Esophagus (tissue), 2 donors: ENCODE measurements around the gene CYP27C1. TPM values are rescaled to one million over a fixed set of nuclear protein-coding genes. Genes with fewer than 3 reads are reported as not detected.

Experiments
- H3K27ac ChIP-seq, 2 donors: one replicate each; pipeline ENCODE4 v1.5.1; 2013; ENCODE audit warnings: low read depth in 2 of 2, mild to moderate bottlenecking in 2 of 2, inconsistent platforms in 1 of 2, low read length in 1 of 2, moderate library complexity in 1 of 2
- H3K27me3 ChIP-seq, 2 donors: one replicate each; pipeline ENCODE4 v1.6.1; 2013; ENCODE audit warnings: low read length in 2 of 2, control low read depth in 1 of 2, mild to moderate bottlenecking in 1 of 2; ENCODE audit not compliant: insufficient read depth in 2 of 2, control insufficient read depth in 1 of 2
- H3K36me3 ChIP-seq, 2 donors: one replicate each; pipeline ENCODE4 v1.6.1; 2013; ENCODE audit warnings: low read length in 1 of 2; ENCODE audit not compliant: control insufficient read depth in 2 of 2, insufficient read depth in 2 of 2
- H3K4me1 ChIP-seq, 2 donors: one replicate each; pipeline ENCODE4 v1.6.1; 2013; ENCODE audit warnings: low read length in 1 of 2; ENCODE audit not compliant: control insufficient read depth in 2 of 2, insufficient read depth in 2 of 2
- H3K4me3 ChIP-seq, 2 donors: one replicate each; pipeline ENCODE4 v1.5.1; 2013; ENCODE audit warnings: low read length in 2 of 2, mild to moderate bottlenecking in 2 of 2, low read depth in 1 of 2, moderate library complexity in 1 of 2
- H3K9me3 ChIP-seq, 2 donors: one replicate each; pipeline ENCODE4 v1.6.1; 2013; ENCODE audit warnings: mild to moderate bottlenecking in 2 of 2, low read depth in 1 of 2, low read length in 1 of 2, moderate library complexity in 1 of 2; ENCODE audit not compliant: control insufficient read depth in 2 of 2, insufficient read depth in 1 of 2
- WGBS, 2 donors: extraction: QIAGEN DNeasy Blood & Tissue Kit; methylation state at CpG; one replicate each; pipeline ENCODE4 v1.1.7; 2013; 5-methylcytosine and 5-hydroxymethylcytosine counted together
- polyA plus RNA-seq, 2 donors: library from polyadenylated mRNA; stranded (reverse); fragments of 200-250 nt; gene quantifications; one replicate each; pipeline ENCODE4 v1.2.3, GENCODE V29; 2013
- donor health status: healthy with polysubstance abuse.
- donor health status: Bipolar disorder and iron deficiency.

CYP27C1 gene
- polyA plus RNA-seq, 2 donors: 0.80 to 1.4 TPM

DNA sequence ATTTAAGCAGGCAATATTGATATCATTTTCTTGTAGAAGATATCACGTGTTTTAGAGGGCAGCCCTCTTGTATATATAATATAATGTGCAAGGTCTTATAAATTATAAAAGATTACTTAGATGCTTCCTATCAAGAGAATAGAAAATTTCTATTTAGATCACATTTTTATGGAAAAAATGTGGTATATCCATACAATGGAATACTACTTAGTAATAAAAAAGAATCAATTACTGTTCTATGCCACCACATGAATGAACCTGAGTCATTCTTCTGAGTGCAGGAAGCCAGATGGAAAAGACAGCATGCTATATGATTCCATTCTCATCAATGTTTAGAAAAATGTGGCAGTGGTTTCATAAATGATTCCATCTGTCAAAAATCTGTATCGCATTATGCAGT lies 23.6 kb downstream of the CYP27C1 start:
- no peak overlapping the region for H3K4me3 ChIP-seq
- H3K4me1 ChIP-seq: no peaks in the 10 kb centered on the region
- 96% methylated on average over 2 of the region's 2 CpGs for WGBS, 2 donors
- H3K36me3 ChIP-seq: no peaks in the 10 kb centered on the region
- H3K27me3 ChIP-seq: no peaks in the 10 kb centered on the region
- no peak overlapping the region for H3K27ac ChIP-seq
- H3K9me3 ChIP-seq: no peaks in the 10 kb centered on the region

DNA sequence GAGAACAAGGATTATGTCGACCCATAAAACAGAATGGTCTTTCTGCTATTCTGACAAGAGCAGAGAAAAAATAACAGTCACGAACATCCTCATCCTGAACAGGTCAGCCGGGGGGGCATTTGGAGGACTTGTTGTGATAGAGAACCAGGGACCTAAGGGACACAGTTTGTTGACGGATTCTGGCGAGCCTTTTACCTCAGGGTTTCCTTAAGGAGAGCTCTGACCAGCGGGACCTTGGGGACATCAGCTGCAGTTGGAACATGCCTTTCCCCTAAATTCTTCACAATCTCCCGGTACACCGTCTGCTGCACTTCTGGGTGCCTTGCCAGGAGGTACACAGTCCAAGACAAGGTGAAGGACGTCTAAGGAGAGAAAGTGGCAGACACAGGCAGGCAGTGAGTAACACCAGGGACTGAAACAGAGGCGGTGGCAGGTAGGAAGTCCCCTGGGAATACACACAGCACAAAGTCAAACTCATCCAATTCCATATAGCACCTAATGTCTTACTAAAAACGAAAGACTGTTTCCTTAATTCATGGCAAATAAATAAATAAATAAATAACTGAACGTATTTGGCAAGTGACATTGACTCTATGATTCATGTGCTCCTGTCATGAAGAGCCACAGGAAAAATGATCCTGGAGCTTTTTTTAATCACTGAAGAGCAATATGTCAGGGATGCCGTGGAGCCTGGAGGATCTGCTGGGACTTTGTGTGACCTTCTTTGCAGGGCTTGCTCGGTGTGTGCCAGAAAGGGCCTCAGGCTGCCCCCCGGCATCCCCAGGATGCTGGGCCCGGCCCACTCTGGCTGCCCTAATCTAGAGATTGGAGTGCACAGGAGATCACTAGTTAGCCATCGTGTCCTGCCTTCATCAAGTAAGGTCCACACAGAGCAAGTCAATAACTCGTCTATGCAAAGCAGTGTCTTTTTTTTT lies 24.7 kb downstream of the CYP27C1 start:
- no peaks in the 10 kb centered on the region for H3K36me3 ChIP-seq
- no peaks in the 10 kb centered on the region for H3K27me3 ChIP-seq
- no peak overlapping the region for H3K4me3 ChIP-seq
- 84 to 87% methylated on average over 18 of the region's 18 CpGs for WGBS, 2 donors
- H3K9me3 ChIP-seq: no peaks in the 10 kb centered on the region
- no peak overlapping the region for H3K27ac ChIP-seq
- no peaks in the 10 kb centered on the region for H3K4me1 ChIP-seq

DNA sequence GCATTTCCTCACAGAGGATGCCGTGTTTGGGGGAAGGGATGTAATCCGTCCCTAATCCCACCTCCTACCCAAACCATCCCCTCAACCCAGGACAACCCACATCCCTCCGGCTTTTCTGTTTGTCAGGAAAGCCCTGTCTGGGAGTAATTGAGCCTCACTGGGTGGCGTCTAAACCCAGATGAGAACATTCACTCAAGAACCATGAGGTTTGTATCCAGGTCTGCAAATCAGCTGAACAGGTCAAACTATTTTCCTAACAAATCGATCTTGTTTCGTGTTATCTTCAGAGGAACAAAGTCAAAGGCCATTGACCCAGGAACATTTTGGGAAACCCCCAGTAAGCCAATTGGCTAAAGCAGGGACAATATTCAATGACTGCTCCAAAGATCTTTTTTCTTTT lies 25.7 kb downstream of the CYP27C1 start:
- Histone ChIP-seq H3K27me3 (no peaks in the 10 kb centered on the region), H3K36me3 (no peaks in the 10 kb centered on the region), H3K9me3 (no peaks in the 10 kb centered on the region), H3K4me3 (no peak overlapping the region), H3K27ac (no peak overlapping the region), H3K4me1 (no peaks in the 10 kb centered on the region)
- WGBS, 2 donors: 73 to 77% methylated on average over 6 of the region's 6 CpGs

DNA sequence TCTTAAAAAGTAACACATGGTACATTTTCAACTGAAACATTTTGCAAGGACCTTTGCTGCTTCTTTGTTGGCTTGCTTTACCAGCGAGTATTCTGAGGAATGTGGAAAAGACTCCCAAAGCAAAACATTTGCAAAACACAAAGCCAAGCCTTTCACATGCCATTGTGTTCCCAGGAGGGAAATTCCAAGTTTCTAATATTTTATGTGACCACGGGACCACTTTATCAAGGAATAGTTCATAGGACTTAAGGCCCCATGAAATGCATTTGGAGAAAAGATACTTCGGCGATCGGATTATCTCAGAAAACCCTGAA lies 26.2 kb downstream of the CYP27C1 start:
- Histone ChIP-seq H3K27me3 (no peaks in the 10 kb centered on the region), H3K4me1 (no peaks in the 10 kb centered on the region), H3K27ac (no peak overlapping the region), H3K4me3 (no peak overlapping the region), H3K36me3 (no peaks in the 10 kb centered on the region), H3K9me3 (no peaks in the 10 kb centered on the region)
- 66 to 67% methylated on average over 5 of the region's 5 CpGs for WGBS, 2 donors

DNA sequence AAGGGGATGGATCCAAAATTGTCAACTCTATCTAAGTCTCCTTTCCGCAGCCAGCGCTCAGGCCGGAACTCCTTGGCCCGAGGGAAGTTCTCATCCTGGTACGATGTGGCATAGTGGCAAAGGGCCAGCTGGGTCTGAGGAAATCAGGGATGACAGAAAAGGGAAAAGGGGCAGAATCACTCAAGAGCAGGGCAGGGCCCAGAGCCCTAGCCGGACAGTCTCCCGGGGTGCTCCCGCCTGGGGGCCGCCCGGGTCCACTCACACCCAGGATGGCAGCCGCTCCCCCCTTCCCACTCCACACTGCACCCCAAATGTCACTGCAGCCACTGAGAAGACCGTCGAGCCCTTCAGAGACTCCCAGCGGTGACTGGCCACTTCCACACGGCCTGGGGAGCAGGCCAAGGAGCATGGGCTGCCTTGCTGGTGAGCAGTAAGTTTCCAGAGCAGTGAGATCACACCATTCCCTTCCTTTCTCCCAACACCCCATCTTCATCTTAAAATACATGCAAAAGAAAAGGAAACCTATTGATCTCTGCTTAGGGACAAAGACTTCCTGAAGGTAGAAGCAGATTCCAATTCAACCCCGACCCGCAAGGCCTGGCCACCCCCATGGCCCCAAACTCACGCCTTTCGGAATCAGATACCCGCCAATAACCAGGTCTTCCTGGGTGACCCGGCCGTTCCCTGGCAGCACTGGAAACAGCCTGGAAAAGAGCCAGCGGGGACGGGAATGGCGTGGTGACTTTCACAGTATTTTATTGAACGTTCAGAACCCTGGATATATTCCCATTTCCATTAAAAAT lies 26.7 kb downstream of the CYP27C1 start:
- no peaks in the 10 kb centered on the region for H3K36me3 ChIP-seq
- H3K9me3 ChIP-seq: no peaks in the 10 kb centered on the region
- no peaks in the 10 kb centered on the region for H3K4me1 ChIP-seq
- H3K27me3 ChIP-seq: no peaks in the 10 kb centered on the region
- H3K27ac ChIP-seq: no peak overlapping the region
- WGBS, 2 donors: 72 to 73% methylated on average over 26 of the region's 26 CpGs
- no peak overlapping the region for H3K4me3 ChIP-seq

DNA sequence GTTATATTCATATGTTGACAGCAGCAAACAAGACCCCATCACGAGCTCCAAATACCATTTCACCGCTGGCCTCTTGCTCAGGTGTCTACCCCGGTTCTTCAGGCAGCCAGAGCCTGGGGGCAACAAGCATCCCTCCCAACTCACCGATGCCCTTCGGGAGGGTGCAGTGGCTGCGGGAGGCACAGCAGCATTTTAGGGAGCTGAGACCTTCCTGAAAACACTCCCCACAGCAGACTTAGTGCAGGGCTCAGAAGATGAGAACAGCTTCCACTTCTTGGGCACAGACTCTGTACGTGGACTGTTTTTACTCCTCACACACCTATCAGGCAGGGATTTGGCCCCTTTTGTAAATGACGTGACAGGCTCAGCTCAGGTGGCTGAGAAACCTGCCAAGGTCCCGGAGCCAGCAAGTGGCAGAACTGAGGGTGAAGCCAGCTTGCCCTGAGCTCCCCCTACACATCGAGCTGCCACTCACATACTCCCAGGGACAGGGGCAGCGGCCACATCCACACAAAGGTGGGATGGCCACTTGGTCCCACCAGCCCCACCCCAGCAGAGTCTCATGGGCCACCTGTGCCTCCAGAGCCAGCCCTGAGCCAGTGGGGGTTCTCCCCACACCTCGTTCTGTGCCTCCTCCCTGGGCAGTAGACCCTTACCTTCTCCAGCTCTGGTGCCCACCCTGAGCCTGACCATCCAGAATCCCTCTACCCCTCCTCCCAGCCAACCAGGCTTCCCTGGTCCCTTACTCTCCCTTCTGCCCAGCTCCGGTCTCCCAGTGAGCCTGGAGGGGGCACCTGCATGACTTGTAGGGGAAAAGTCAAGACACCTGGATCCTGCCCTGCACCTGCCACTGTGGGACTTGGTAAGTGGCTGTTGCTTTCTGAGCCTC lies 28.5 kb downstream of the CYP27C1 start:
- Histone ChIP-seq H3K27me3 (no peaks in the 10 kb centered on the region), H3K27ac (no peak overlapping the region), H3K36me3 (no peaks in the 10 kb centered on the region), H3K4me3 (no peak overlapping the region), H3K9me3 (no peaks in the 10 kb centered on the region), H3K4me1 (no peaks in the 10 kb centered on the region)
- 82 to 88% methylated on average over 12 to 13 of the region's 13 CpGs for WGBS, 2 donors

DNA sequence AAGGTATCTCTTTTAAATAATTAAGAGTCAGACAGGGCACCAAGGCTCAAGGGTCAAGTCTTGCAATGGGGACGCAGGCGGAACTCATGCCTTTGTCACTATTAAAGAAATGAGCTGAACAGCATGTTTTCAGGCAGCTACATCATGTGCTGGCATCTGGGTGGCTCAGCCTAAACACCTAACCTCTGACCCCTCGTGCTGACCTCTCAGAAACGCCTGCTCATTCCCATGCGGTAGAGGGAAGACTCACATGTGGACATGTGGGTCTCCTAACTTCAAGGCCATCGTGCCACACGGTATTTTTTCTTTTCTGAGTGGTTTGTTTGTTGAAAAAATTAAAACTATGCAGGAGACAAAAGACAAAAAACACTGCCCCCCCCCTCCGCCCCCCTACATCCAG lies 31.3 kb downstream of the CYP27C1 start:
- WGBS, 2 donors: 86 to 91% methylated on average over 8 of the region's 8 CpGs
- no peak overlapping the region for H3K27ac ChIP-seq
- no peaks in the 10 kb centered on the region for H3K27me3 ChIP-seq
- no peaks in the 10 kb centered on the region for H3K9me3 ChIP-seq
- H3K36me3 ChIP-seq: no peaks in the 10 kb centered on the region
- H3K4me1 ChIP-seq: peaks cover 0 to 2% of the 10 kb centered on the region in 2 donors
- H3K4me3 ChIP-seq: no peak overlapping the region

DNA sequence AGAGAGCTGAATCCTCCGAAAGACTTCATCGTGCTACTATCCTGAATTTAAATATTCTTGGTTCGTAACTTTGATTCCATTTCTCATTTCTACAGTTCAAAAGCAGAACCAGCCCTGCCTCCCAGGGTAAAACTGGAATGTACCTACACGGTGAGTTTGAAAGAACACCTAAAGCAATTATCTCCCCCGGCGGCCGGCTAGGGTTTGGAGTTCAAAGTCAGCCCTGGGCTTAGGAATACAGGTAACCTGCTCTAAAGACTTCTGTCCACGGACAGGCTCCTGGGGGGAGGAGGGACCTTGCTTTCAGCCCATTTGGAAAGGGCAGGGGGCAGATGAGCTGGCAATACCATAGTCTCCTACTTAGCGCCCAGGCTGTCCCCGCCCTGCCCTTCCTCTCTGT lies 32.3 kb downstream of the CYP27C1 start:
- Histone ChIP-seq H3K27me3 (no peaks in the 10 kb centered on the region), H3K27ac (no peak overlapping the region)
- WGBS, 2 donors: 75 to 84% methylated on average over 10 of the region's 10 CpGs

DNA sequence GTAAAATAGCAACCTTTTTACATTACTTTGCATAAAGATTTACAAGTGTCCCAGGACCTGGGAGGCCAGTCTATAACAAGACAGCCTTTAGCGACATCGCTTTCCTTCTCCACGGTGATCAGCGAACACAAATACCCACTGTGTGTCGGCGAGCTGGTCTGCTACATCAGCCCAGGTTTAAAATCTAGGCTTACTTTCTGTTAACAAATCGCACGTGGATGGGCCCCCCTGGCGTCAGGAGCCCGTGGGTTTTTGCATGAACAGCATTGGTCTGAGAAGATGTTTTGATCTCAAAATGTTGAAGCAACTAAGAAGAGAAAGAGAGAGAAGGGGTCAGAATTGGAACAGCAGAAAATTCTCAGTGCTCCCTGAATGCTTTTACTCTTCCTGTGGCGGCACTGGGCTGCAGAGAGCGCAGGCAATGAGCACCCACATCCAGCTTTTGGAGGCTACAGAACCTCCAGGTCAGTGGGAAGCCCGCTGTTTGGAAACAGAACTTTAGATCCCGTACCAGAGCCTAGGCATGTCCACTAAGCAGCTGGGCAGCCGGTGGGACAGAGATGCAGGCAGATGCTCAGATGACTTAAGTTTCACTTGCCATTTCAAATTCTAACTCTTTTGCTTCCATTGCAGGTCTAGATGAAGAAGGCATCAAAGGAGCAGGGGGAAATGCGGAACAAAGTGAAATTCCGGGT lies 32.9 kb downstream of the CYP27C1 start:
- 83 to 88% methylated on average over 17 of the region's 17 CpGs for WGBS, 2 donors
- H3K4me3 ChIP-seq: no peak overlapping the region
- peaks cover 0 to 2% of the 10 kb centered on the region in 2 donors for H3K4me1 ChIP-seq
- no peaks in the 10 kb centered on the region for H3K27me3 ChIP-seq
- H3K36me3 ChIP-seq: no peaks in the 10 kb centered on the region
- no peaks in the 10 kb centered on the region for H3K9me3 ChIP-seq
- no peak overlapping the region for H3K27ac ChIP-seq

More for the DNA sequence above, 32.3 kb downstream of the CYP27C1 start:
- no peak overlapping the region for H3K4me3 ChIP-seq
- no peaks in the 10 kb centered on the region for H3K36me3 ChIP-seq
- peaks cover 0 to 2% of the 10 kb centered on the region in 2 donors for H3K4me1 ChIP-seq
- H3K9me3 ChIP-seq: no peaks in the 10 kb centered on the region
